Mesenchymal stem cell (in vitro differentiated cells and primary cell): ENCODE measurements around the gene PBX4.
A peak's percentile ranks its signal among the peaks of the same experiment; 100 is the strongest.

Experiments
- DNase-seq: peaks from one replicate; pipeline ENCODE4 v3.0.0-alpha.2; 2013
- H2AFZ ChIP-seq: one replicate; pipeline ENCODE4 v1.6.1; 2013; ENCODE audit warnings: low read depth, mild to moderate bottlenecking, control low read depth, inconsistent platforms, low read length, moderate library complexity
- H2AK5ac ChIP-seq: 2 replicates; pipeline ENCODE4 v1.6.1; 2013; ENCODE audit warnings: low read length, moderate library complexity, mild to moderate bottlenecking, inconsistent platforms; ENCODE audit not compliant: severe bottlenecking
- H2BK120ac ChIP-seq: one replicate; pipeline ENCODE4 v1.6.1; 2013; ENCODE audit warnings: low read depth, mild to moderate bottlenecking, inconsistent platforms, low read length, moderate library complexity
- H2BK12ac ChIP-seq, 2 experiments: one replicate each; pipeline ENCODE4 v1.6.1; 2013; ENCODE audit warnings: inconsistent platforms in 2 of 2, low read length in 2 of 2, mild to moderate bottlenecking in 2 of 2, moderate library complexity in 2 of 2, control low read depth in 1 of 2
- H2BK15ac ChIP-seq: one replicate; pipeline ENCODE4 v1.6.1; 2013; ENCODE audit warnings: mild to moderate bottlenecking, low read depth, inconsistent platforms; ENCODE audit not compliant: poor library complexity, severe bottlenecking
- H2BK5ac ChIP-seq: 2 replicates; pipeline ENCODE4 v1.6.1; 2013; ENCODE audit warnings: low read depth, mild to moderate bottlenecking, low read length, control low read depth, inconsistent platforms; ENCODE audit not compliant: poor library complexity, severe bottlenecking
- H3K14ac ChIP-seq, 2 experiments: one replicate each; pipeline ENCODE4 v1.6.1; 2013; ENCODE audit warnings: inconsistent platforms in 2 of 2, low read length in 2 of 2, control low read depth in 1 of 2, mild to moderate bottlenecking in 1 of 2, moderate library complexity in 1 of 2
- H3K18ac ChIP-seq, 2 experiments: one replicate each; pipeline ENCODE4 v1.6.1; 2013; ENCODE audit warnings: inconsistent platforms in 2 of 2, low read length in 2 of 2, control low read depth in 1 of 2, low read depth in 1 of 2, mild to moderate bottlenecking in 1 of 2
- H3K23ac ChIP-seq, 2 experiments: one replicate each; pipeline ENCODE4 v1.6.1; 2013; ENCODE audit warnings: inconsistent platforms in 2 of 2, low read length in 2 of 2, mild to moderate bottlenecking in 2 of 2, moderate library complexity in 2 of 2, control low read depth in 1 of 2
- H3K27ac ChIP-seq: 2 replicates; pipeline ENCODE4 v1.5.1; 2013; ENCODE audit warnings: mild to moderate bottlenecking, moderate library complexity, low read length, control low read depth, inconsistent platforms; ENCODE audit not compliant: poor library complexity, severe bottlenecking
- H3K27me3 ChIP-seq, 2 experiments: 2 replicates each; pipeline versions ENCODE4 v1.6.1 to v1.7.0; 2013; ENCODE audit warnings: low read length in 2 of 2, mild to moderate bottlenecking in 2 of 2, moderate library complexity in 2 of 2, control low read depth in 1 of 2, inconsistent platforms in 1 of 2; ENCODE audit not compliant: control insufficient read depth in 1 of 2, insufficient read depth in 1 of 2
- H3K36me3 ChIP-seq, 2 experiments: 2 replicates each; pipeline versions ENCODE4 v1.6.1 to v1.7.0; 2013; ENCODE audit warnings: low read length in 2 of 2, control low read depth in 1 of 2, inconsistent platforms in 1 of 2, low read depth in 1 of 2, mild to moderate bottlenecking in 1 of 2; ENCODE audit not compliant: insufficient read depth in 2 of 2, control insufficient read depth in 1 of 2
- H3K4ac ChIP-seq, 2 experiments: one replicate each; pipeline ENCODE4 v1.6.1; 2013; ENCODE audit warnings: inconsistent platforms in 2 of 2, low read length in 2 of 2, mild to moderate bottlenecking in 2 of 2, moderate library complexity in 2 of 2, control low read depth in 1 of 2, low read depth in 1 of 2
- H3K4me1 ChIP-seq: 2 replicates; pipeline ENCODE4 v1.6.1; 2013; ENCODE audit warnings: low read depth, low read length, control low read depth; ENCODE audit not compliant: control insufficient read depth, insufficient read depth
- H3K4me2 ChIP-seq: 2 replicates; pipeline ENCODE4 v1.6.1; 2013; ENCODE audit warnings: low read length, mild to moderate bottlenecking, inconsistent platforms; ENCODE audit not compliant: poor library complexity, severe bottlenecking
- H3K4me3 ChIP-seq, 2 experiments: 2 replicates each; pipeline versions ENCODE4 v1.5.1 to v1.7.0; 2013; ENCODE audit warnings: low read length in 2 of 2, mild to moderate bottlenecking in 2 of 2, control low read depth in 1 of 2, low read depth in 1 of 2; ENCODE audit not compliant: insufficient read depth in 1 of 2
- H3K79me1 ChIP-seq: replicated peaks from 2 replicates; pipeline ENCODE4 v1.6.1; 2013; ENCODE audit warnings: mild to moderate bottlenecking, control low read depth, low read length, inconsistent platforms; ENCODE audit not compliant: poor library complexity, severe bottlenecking
- H3K9ac ChIP-seq: 2 replicates; pipeline ENCODE4 v1.7.0; 2013; ENCODE audit warnings: mild to moderate bottlenecking, low read length, moderate library complexity
- H3K9me3 ChIP-seq: 2 replicates; pipeline ENCODE4 v1.7.0; 2013; ENCODE audit warnings: mild to moderate bottlenecking, low read length; ENCODE audit not compliant: control insufficient read depth
- H4K8ac ChIP-seq: one replicate; pipeline ENCODE4 v1.6.1; 2013; ENCODE audit warnings: inconsistent platforms, mild to moderate bottlenecking, low read length, moderate library complexity
- H4K91ac ChIP-seq: one replicate; pipeline ENCODE4 v1.6.1; 2013; ENCODE audit warnings: mild to moderate bottlenecking, low read length, inconsistent platforms
- WGBS: methylation state at CpG from one replicate; pipeline ENCODE4 v1.1.7; 2013; ENCODE audit warnings: mixed read lengths; 5-methylcytosine and 5-hydroxymethylcytosine counted together

PBX4 gene

GRCh38 chr19:19540715-19541515, 77.6 kb downstream of the PBX4 start:
- Histone ChIP-seq H3K9ac (no peak overlapping the region), H4K91ac (no peak overlapping the region), H3K4me3 (no peak overlapping the region), H2BK15ac (no peak overlapping the region), H2BK120ac (no peak overlapping the region), H2AK5ac (no peak overlapping the region), H3K4me1 (peaks cover 14% of the 10 kb centered on the region), H4K8ac (no peak overlapping the region), H3K18ac (peak overlapping the region in 1 of 2 experiments; percentile 34), H3K36me3 (peaks cover 0 to 9% of the 10 kb centered on the region in 2 experiments), H3K14ac (no peak overlapping the region), H3K9me3 (no peaks in the 10 kb centered on the region), H3K23ac (no peak overlapping the region), H3K4ac (no peak overlapping the region), H2BK5ac (no peak overlapping the region), H3K79me1 (no peaks in the 10 kb centered on the region), H3K4me2 (no peak overlapping the region), H2BK12ac (no peak overlapping the region), H3K27ac (no peak overlapping the region), H2AFZ (peak overlapping the region; percentile 29), H3K27me3 (peaks cover 7 to 66% of the 10 kb centered on the region in 2 experiments)
- WGBS = 20% methylated on average over 45 of the region's 45 CpGs
- DNase-seq = peak; percentile 43

GRCh38 chr19:19540064-19540714, 78.3 kb downstream of the PBX4 start:
- no peaks in the 10 kb centered on the region for H3K79me1 ChIP-seq
- H3K23ac ChIP-seq = no peak overlapping the region
- H4K8ac ChIP-seq = no peak overlapping the region
- peaks cover 0 to 16% of the 10 kb centered on the region in 2 experiments for H3K36me3 ChIP-seq
- no peak overlapping the region for H3K4ac ChIP-seq
- no peak overlapping the region for H2BK120ac ChIP-seq
- no peak overlapping the region for H3K18ac ChIP-seq
- H2AFZ ChIP-seq = no peak overlapping the region
- no peaks in the 10 kb centered on the region for H3K9me3 ChIP-seq
- H3K27ac ChIP-seq = no peak overlapping the region
- peaks cover 7 to 66% of the 10 kb centered on the region in 2 experiments for H3K27me3 ChIP-seq
- H4K91ac ChIP-seq = no peak overlapping the region
- no peak overlapping the region for H2BK5ac ChIP-seq
- WGBS = 55% methylated on average over 67 of the region's 74 CpGs
- H3K4me1 ChIP-seq = peaks cover 14% of the 10 kb centered on the region
- no peak overlapping the region for H2AK5ac ChIP-seq
- H2BK15ac ChIP-seq = no peak overlapping the region
- no peak overlapping the region for H3K4me2 ChIP-seq
- DNase-seq = peak; percentile 38
- H3K9ac ChIP-seq = no peak overlapping the region
- H3K14ac ChIP-seq = no peak overlapping the region
- H2BK12ac ChIP-seq = no peak overlapping the region
- H3K4me3 ChIP-seq = no peak overlapping the region

GRCh38 chr19:19539698-19540063, 78.8 kb downstream of the PBX4 start:
- Histone ChIP-seq H2AK5ac (no peak overlapping the region), H2BK15ac (no peak overlapping the region), H3K9me3 (no peaks in the 10 kb centered on the region), H3K27me3 (peaks cover 7 to 66% of the 10 kb centered on the region in 2 experiments), H4K91ac (no peak overlapping the region), H3K79me1 (no peaks in the 10 kb centered on the region), H2BK120ac (no peak overlapping the region), H3K23ac (no peak overlapping the region), H3K9ac (no peak overlapping the region), H4K8ac (no peak overlapping the region), H2BK5ac (no peak overlapping the region), H3K18ac (no peak overlapping the region), H2BK12ac (no peak overlapping the region), H3K4me2 (no peak overlapping the region), H3K36me3 (peaks cover 0 to 15% of the 10 kb centered on the region in 2 experiments), H3K4me1 (peaks cover 14% of the 10 kb centered on the region), H3K4ac (no peak overlapping the region), H3K27ac (no peak overlapping the region), H3K14ac (no peak overlapping the region), H3K4me3 (no peak overlapping the region), H2AFZ (no peak overlapping the region)
- 87% methylated on average over 19 of the region's 19 CpGs for WGBS
- no peak for DNase-seq

GRCh38 chr19:19538785-19539166, 79.7 kb downstream of the PBX4 start:
- no peak overlapping the region for H4K91ac ChIP-seq
- H2BK15ac ChIP-seq = no peak overlapping the region
- H2BK12ac ChIP-seq = no peak overlapping the region
- no peak overlapping the region for H2AFZ ChIP-seq
- H3K4ac ChIP-seq = no peak overlapping the region
- no peak overlapping the region for H2BK5ac ChIP-seq
- peaks cover 0 to 10% of the 10 kb centered on the region in 2 experiments for H3K36me3 ChIP-seq
- no peak overlapping the region for H4K8ac ChIP-seq
- no peak overlapping the region for H3K14ac ChIP-seq
- H3K4me1 ChIP-seq = peaks cover 14% of the 10 kb centered on the region
- H3K79me1 ChIP-seq = no peaks in the 10 kb centered on the region
- no peak overlapping the region for H2AK5ac ChIP-seq
- H3K9ac ChIP-seq = no peak overlapping the region
- peak overlapping the region in 1 of 2 experiments; percentile 47 for H3K4me3 ChIP-seq
- WGBS = 63% methylated on average over 7 of the region's 7 CpGs
- H3K18ac ChIP-seq = no peak overlapping the region
- H2BK120ac ChIP-seq = no peak overlapping the region
- no peak for DNase-seq
- no peaks in the 10 kb centered on the region for H3K9me3 ChIP-seq
- no peak overlapping the region for H3K23ac ChIP-seq
- no peak overlapping the region for H3K27ac ChIP-seq
- H3K27me3 ChIP-seq = peaks cover 7 to 59% of the 10 kb centered on the region in 2 experiments
- H3K4me2 ChIP-seq = no peak overlapping the region
